Left ventricle myocardium inferior (tissue), 1 donor: ENCODE results near the gene GRIK1. TPM values are rescaled to one million over a fixed set of nuclear protein-coding genes. Genes with fewer than 3 reads are reported as not detected.

Experiments used
- DNase-seq: peaks from one replicate; pipeline ENCODE4 v3.0.0-alpha.2; 2020
- H3K27ac ChIP-seq: fragments of 200-600 bp; replicated peaks from 2 replicates; pipeline ENCODE4 v1.8.0; 2021
- H3K27me3 ChIP-seq: fragments of 200-600 bp; 2 replicates; pipeline ENCODE4 v1.8.0; 2021; ENCODE audit warnings: low read depth
- H3K36me3 ChIP-seq: fragments of 200-600 bp; 2 replicates; pipeline ENCODE4 v1.8.0; 2021
- H3K4me1 ChIP-seq: fragments of 200-600 bp; 2 replicates; pipeline ENCODE4 v1.8.0; 2021
- H3K4me3 ChIP-seq: fragments of 200-600 bp; 2 replicates; pipeline ENCODE4 v1.8.0; 2021; ENCODE audit warnings: mild to moderate bottlenecking, moderate library complexity
- H3K9me3 ChIP-seq: fragments of 200-600 bp; replicated peaks from 2 replicates; pipeline ENCODE4 v1.8.0; 2021
- CTCF ChIP-seq: fragments of 200-600 bp; IDR thresholded peaks from 2 replicates; pipeline ENCODE4 v1.8.0; 2021; ENCODE audit warnings: antibody characterized with exemption, mild to moderate bottlenecking, borderline replicate concordance
- intact Hi-C: fragments of 100-400 bp; cut with micrococcal nuclease; formaldehyde crosslinking; loops from one replicate; pipeline ENCODE4 v1.11.0; 2022
- total RNA-seq: library from RNA; stranded (reverse); fragmentation: NEBNext Ultra II Directional; extraction: Animal tissue kit (Norgen Biotek cat#: 25700); gene quantifications from one replicate; pipeline ENCODE4 v1.2.1, GENCODE V29; 2021
- donor health status: DM: no; HTN: yes; CAD: no; lungs with severe emphysema.

Gene GRIK1
- total RNA-seq, 1 donor from 2014 or later: not detected

GRCh38 chr21:29557200-29557599 is 382.6 kb downstream of the GRIK1 start:
- peaks cover 3% of the 10 kb centered on the region for H3K36me3 ChIP-seq
- no peak overlapping the region for H3K27ac ChIP-seq
- H3K27me3 ChIP-seq: no peaks in the 10 kb centered on the region
- no peak for TF ChIP-seq CTCF
- H3K4me3 ChIP-seq: no peak overlapping the region
- H3K4me1 ChIP-seq: no peaks in the 10 kb centered on the region
- DNase-seq: no peak
- no peaks in the 10 kb centered on the region for H3K9me3 ChIP-seq
- intact Hi-C loops: no loop called here

GRCh38 chr21:29555601-29556000 is 384.2 kb downstream of the GRIK1 start:
- DNase-seq: no peak
- TF ChIP-seq CTCF: no peak
- Histone ChIP-seq H3K4me1 (no peaks in the 10 kb centered on the region), H3K36me3 (no peaks in the 10 kb centered on the region), H3K27ac (no peak overlapping the region), H3K9me3 (no peaks in the 10 kb centered on the region), H3K4me3 (no peak overlapping the region), H3K27me3 (no peaks in the 10 kb centered on the region)
- intact Hi-C loops: no loop called here

GRCh38 chr21:29550205-29550604 is 389.6 kb downstream of the GRIK1 start:
- no peak for DNase-seq
- no peak for TF ChIP-seq CTCF
- no peaks in the 10 kb centered on the region for H3K9me3 ChIP-seq
- intact Hi-C loops: no loop called here
- H3K36me3 ChIP-seq: no peaks in the 10 kb centered on the region
- H3K4me3 ChIP-seq: no peak overlapping the region
- H3K4me1 ChIP-seq: no peaks in the 10 kb centered on the region
- H3K27ac ChIP-seq: no peak overlapping the region
- no peaks in the 10 kb centered on the region for H3K27me3 ChIP-seq

GRCh38 chr21:29549614-29550013 is 390.2 kb downstream of the GRIK1 start:
- Histone ChIP-seq H3K27me3 (no peaks in the 10 kb centered on the region), H3K36me3 (no peaks in the 10 kb centered on the region), H3K4me3 (no peak overlapping the region), H3K9me3 (no peaks in the 10 kb centered on the region), H3K27ac (no peak overlapping the region), H3K4me1 (no peaks in the 10 kb centered on the region)
- TF ChIP-seq CTCF: no peak
- DNase-seq: no peak
- intact Hi-C loops: no loop called here

GRCh38 chr21:29547998-29548397 is 391.8 kb downstream of the GRIK1 start:
- no peaks in the 10 kb centered on the region for H3K4me1 ChIP-seq
- H3K27ac ChIP-seq: no peak overlapping the region
- no peak overlapping the region for H3K4me3 ChIP-seq
- no peak for TF ChIP-seq CTCF
- H3K9me3 ChIP-seq: no peaks in the 10 kb centered on the region
- no peaks in the 10 kb centered on the region for H3K36me3 ChIP-seq
- no peak for DNase-seq
- intact Hi-C loops: no loop called here
- no peaks in the 10 kb centered on the region for H3K27me3 ChIP-seq

- H3K27me3 ChIP-seq: no peaks in the 10 kb centered on the region
- H3K9me3 ChIP-seq: no peaks in the 10 kb centered on the region
- no peak for TF ChIP-seq CTCF
- H3K27ac ChIP-seq: no peak overlapping the region
- H3K4me1 ChIP-seq: no peaks in the 10 kb centered on the region
- intact Hi-C loops: no loop called here
- H3K4me3 ChIP-seq: no peak overlapping the region
- DNase-seq: no peak
- no peaks in the 10 kb centered on the region for H3K36me3 ChIP-seq
These were observed 393.7 kb downstream of the GRIK1 start for GRCh38 chr21:29546071-29546470.
